K562 (cell line): ENCODE results near the gene DNAJB12. TPM values are rescaled to one million over a fixed set of nuclear protein-coding genes. Genes with fewer than 3 reads are reported as not detected.
A peak's percentile ranks its signal among the peaks of the same experiment; 100 is the strongest.

Experiments used
- BRF2 ChIP-seq: IDR thresholded peaks from 3 replicates; pipeline ENCODE4 v1.6.1; 2011; ENCODE audit warnings: borderline replicate concordance, mild to moderate bottlenecking; ENCODE audit not compliant: insufficient read length, insufficient read depth
- ELK3 ChIP-seq: fragments of 450-650 bp; formaldehyde crosslinking; IDR thresholded peaks from 2 replicates; pipeline ENCODE4 v1.4.0; 2020; ENCODE audit warnings: mild to moderate bottlenecking
- HDGF ChIP-seq: fragments of 450-650 bp; IDR thresholded peaks from 2 replicates; pipeline ENCODE4 v1.6.1; 2016
- HSF4 ChIP-seq: fragments of 250-450 bp; sonication (Bioruptor Pico); IDR thresholded peaks from 2 replicates; pipeline ENCODE4 v2.1.2; 2022; ENCODE audit warnings: mild to moderate bottlenecking, moderate library complexity, borderline replicate concordance
- JUNB ChIP-seq: fragments of 450-650 bp; formaldehyde crosslinking; conservative IDR thresholded peaks from 2 replicates; pipeline ENCODE4 v1.4.0; 2020; ENCODE audit warnings: mild to moderate bottlenecking
- NFIC ChIP-seq: fragments of 450-650 bp; IDR thresholded peaks from 2 replicates; pipeline ENCODE4 v1.6.1; 2017; ENCODE audit warnings: mild to moderate bottlenecking, inconsistent platforms
- NUFIP1 ChIP-seq: fragments of 450-650 bp; IDR thresholded peaks from 2 replicates; pipeline ENCODE4 v1.6.1; 2018; ENCODE audit not compliant: partially characterized antibody
- PTTG1 ChIP-seq: fragments of 450-650 bp; IDR thresholded peaks from 2 replicates; pipeline ENCODE4 v1.6.1; 2016; ENCODE audit warnings: low read depth, mild to moderate bottlenecking, missing genetic modification characterization, missing compliant biosample characterization
- SIX5 ChIP-seq, 2 experiments: IDR thresholded peaks; 2 replicates each; pipeline ENCODE4 v1.6.1; 2011; ENCODE audit warnings: low read length in 2 of 2, borderline replicate concordance in 1 of 2, low read depth in 1 of 2, mild to moderate bottlenecking in 1 of 2, moderate library complexity in 1 of 2; ENCODE audit not compliant: insufficient read depth in 1 of 2
- ZBTB17 ChIP-seq: fragments of 450-650 bp; formaldehyde crosslinking; IDR thresholded peaks from 2 replicates; pipeline ENCODE4 v1.4.0; 2020; ENCODE audit warnings: mild to moderate bottlenecking
- ZBTB5 ChIP-seq: fragments of 450-650 bp; IDR thresholded peaks from 2 replicates; pipeline ENCODE4 v1.6.1; 2017; ENCODE audit warnings: antibody characterized with exemption
- ZC3H8 ChIP-seq: fragments of 450-650 bp; IDR thresholded peaks from 2 replicates; pipeline ENCODE4 v1.6.1; 2017
- ZNF12 ChIP-seq: sonication (generic); formaldehyde crosslinking; IDR thresholded peaks from 2 replicates; pipeline ENCODE4 v1.4.0; 2020; ENCODE audit warnings: mild to moderate bottlenecking, missing genetic modification reagents
- ZNF224 ChIP-seq: sonication (generic); formaldehyde crosslinking; IDR thresholded peaks from 2 replicates; pipeline ENCODE4 v1.8.0; 2022; ENCODE audit warnings: mild to moderate bottlenecking, missing genetic modification reagents
- ZNF445 ChIP-seq: fragments of 250-450 bp; sonication (Bioruptor Pico); IDR thresholded peaks from 2 replicates; pipeline ENCODE4 v1.4.0; 2020; ENCODE audit warnings: low read depth, mild to moderate bottlenecking, moderate library complexity
- ZSCAN29 ChIP-seq: fragments of 450-650 bp; IDR thresholded peaks from 2 replicates; pipeline ENCODE4 v1.6.1; 2017
- polyA plus RNA-seq, 8 experiments: library from polyadenylated mRNA; depleted of rRNA in 4 of 8; stranded (reverse) in 5 of 8; unstranded in 3 of 8; fragments of >200 nt; fragmentation: Nextera tagmentation in 2 of 8; fragmentation: Illumina TruSeq in 1 of 8; extraction: Ambion mirVana in 2 of 8; extraction: Trizol in 1 of 8; gene quantifications; 2 replicates each; pipeline versions ENCODE4 v1.2.1 to v1.2.3, GENCODE V29; 2011 to 2014; ENCODE audit warnings: inconsistent platforms in 1 of 8, missing spikeins in 1 of 8
- total RNA-seq, 7 experiments: library from RNA; depleted of rRNA in 6 of 7; stranded (reverse); fragments of >200 nt in 6 of 7; fragmentation: Illumina TruSeq in 2 of 7; extraction: Trizol in 2 of 7; gene quantifications; 2 replicates each; pipeline versions ENCODE4 v1.2.1 to v1.2.3, GENCODE V29; 2011 to 2021; ENCODE audit warnings: low replicate concordance in 1 of 7
- TF ChIP-seq, protein P1 (sequence below): fragments of 250-450 bp; sonication (Bioruptor Pico); IDR thresholded peaks from 2 replicates; pipeline ENCODE4 v1.5.0; 2021; ENCODE audit warnings: mild to moderate bottlenecking, borderline replicate concordance
- TF ChIP-seq, protein P2 (sequence below): sonication (generic); formaldehyde crosslinking; IDR thresholded peaks from 2 replicates; pipeline ENCODE4 v1.8.1; 2023; ENCODE audit warnings: mild to moderate bottlenecking, missing genetic modification reagents

DNAJB12 gene
- total and polyA plus RNA-seq, 9 of the 15 experiments (the other 6 are each of a cell fraction or from before 2014, with no cell fraction given) = 3.5 to 31.5 (median 20.3) TPM

- TF ChIP-seq ZBTB5 (no peak), ZSCAN29 (no peak), PTTG1 (no peak), ZNF12 (CRISPR knock-in tag) (no peak), ZNF445 (CRISPR knock-in tag) (no peak), NUFIP1 (no peak), BRF2 (no peak), ZNF224 (CRISPR knock-in tag) (no peak), ZBTB17 (peak; percentile 49; the same call in 1 of the 2 replicates), HSF4 (CRISPR knock-in tag) (peak; percentile 69; the same call in 1 of the 2 replicates), ZC3H8 (no peak), JUNB (no peak), NFIC (peak; percentile 5; the same call in 1 of the 2 replicates), HDGF (no peak), ELK3 (CRISPR knock-in tag) (no peak), SIX5 (IDR thresholded peaks at IDR 0.05; ENCODE audit: borderline replicate concordance in 1 of 2, insufficient read depth in 1 of 2, low read depth in 1 of 2, low read length in 2 of 2) (no peak)
- TF ChIP-seq, protein P1, sequence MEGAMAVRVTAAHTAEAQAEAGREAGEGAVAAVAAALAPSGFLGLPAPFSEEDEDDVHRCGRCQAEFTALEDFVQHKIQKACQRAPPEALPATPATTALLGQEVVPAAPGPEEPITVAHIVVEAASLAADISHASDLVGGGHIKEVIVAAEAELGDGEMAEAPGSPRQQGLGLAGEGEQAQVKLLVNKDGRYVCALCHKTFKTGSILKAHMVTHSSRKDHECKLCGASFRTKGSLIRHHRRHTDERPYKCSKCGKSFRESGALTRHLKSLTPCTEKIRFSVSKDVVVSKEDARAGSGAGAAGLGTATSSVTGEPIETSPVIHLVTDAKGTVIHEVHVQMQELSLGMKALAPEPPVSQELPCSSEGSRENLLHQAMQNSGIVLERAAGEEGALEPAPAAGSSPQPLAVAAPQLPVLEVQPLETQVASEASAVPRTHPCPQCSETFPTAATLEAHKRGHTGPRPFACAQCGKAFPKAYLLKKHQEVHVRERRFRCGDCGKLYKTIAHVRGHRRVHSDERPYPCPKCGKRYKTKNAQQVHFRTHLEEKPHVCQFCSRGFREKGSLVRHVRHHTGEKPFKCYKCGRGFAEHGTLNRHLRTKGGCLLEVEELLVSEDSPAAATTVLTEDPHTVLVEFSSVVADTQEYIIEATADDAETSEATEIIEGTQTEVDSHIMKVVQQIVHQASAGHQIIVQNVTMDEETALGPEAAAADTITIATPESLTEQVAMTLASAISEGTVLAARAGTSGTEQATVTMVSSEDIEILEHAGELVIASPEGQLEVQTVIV = no peak
- TF ChIP-seq, protein P2, sequence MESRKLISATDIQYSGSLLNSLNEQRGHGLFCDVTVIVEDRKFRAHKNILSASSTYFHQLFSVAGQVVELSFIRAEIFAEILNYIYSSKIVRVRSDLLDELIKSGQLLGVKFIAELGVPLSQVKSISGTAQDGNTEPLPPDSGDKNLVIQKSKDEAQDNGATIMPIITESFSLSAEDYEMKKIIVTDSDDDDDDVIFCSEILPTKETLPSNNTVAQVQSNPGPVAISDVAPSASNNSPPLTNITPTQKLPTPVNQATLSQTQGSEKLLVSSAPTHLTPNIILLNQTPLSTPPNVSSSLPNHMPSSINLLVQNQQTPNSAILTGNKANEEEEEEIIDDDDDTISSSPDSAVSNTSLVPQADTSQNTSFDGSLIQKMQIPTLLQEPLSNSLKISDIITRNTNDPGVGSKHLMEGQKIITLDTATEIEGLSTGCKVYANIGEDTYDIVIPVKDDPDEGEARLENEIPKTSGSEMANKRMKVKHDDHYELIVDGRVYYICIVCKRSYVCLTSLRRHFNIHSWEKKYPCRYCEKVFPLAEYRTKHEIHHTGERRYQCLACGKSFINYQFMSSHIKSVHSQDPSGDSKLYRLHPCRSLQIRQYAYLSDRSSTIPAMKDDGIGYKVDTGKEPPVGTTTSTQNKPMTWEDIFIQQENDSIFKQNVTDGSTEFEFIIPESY (CRISPR knock-in tag) = no peak
Measured at GRCh38 chr10:72328045-72328828, 26.5 kb downstream of the DNAJB12 start (continued).
